Testis (tissue), 2 donors: ENCODE results near the gene RNF149.

Experiments used
- POLR2A ChIP-seq: fragments of 450-650 bp; IDR thresholded peaks from one replicate; pipeline ENCODE4 v1.6.1; 2017; ENCODE audit warnings: antibody characterized with exemption, mild to moderate bottlenecking, moderate library complexity
- TF ChIP-seq, protein P1 (sequence below), 3 experiments: fragments of 450-650 bp in 2 of 3; fragments of 200-600 bp in 1 of 3; sonication (generic) in 1 of 3; IDR thresholded peaks; one replicate each; pipeline ENCODE4 v1.5.1; 2016 to 2019; ENCODE audit warnings: antibody characterized with exemption in 3 of 3, mild to moderate bottlenecking in 2 of 3, moderate library complexity in 1 of 3

DNA sequence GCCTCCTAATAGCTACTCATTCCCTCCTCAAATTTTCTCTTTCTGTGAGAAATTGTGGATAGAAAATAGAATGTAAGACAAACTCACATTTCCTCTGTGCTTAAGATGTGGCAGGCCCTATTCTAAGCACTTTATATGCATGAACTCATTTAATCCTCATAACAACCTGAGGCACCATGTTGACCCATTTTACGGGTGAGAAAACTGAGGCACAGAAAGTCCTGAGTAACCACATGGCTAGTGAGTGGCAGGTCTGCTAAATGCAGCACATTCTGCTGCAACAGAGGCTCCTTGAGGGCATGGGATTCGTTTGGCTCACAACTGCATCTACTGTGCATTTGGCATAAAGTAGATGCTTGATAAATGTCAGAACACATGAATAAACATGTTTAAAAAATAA lies 22.7 kb upstream of the RNF149 start:
- TF ChIP-seq, protein P1, sequence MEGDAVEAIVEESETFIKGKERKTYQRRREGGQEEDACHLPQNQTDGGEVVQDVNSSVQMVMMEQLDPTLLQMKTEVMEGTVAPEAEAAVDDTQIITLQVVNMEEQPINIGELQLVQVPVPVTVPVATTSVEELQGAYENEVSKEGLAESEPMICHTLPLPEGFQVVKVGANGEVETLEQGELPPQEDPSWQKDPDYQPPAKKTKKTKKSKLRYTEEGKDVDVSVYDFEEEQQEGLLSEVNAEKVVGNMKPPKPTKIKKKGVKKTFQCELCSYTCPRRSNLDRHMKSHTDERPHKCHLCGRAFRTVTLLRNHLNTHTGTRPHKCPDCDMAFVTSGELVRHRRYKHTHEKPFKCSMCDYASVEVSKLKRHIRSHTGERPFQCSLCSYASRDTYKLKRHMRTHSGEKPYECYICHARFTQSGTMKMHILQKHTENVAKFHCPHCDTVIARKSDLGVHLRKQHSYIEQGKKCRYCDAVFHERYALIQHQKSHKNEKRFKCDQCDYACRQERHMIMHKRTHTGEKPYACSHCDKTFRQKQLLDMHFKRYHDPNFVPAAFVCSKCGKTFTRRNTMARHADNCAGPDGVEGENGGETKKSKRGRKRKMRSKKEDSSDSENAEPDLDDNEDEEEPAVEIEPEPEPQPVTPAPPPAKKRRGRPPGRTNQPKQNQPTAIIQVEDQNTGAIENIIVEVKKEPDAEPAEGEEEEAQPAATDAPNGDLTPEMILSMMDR (IDR thresholded peaks at IDR 0.05) = no peak
- TF ChIP-seq POLR2A = no peak
